ENCODE measurements around the gene ADRA1B. TPM values are rescaled to one million over a fixed set of nuclear protein-coding genes. Genes with fewer than 3 reads are reported as not detected.

Gene ADRA1B
- total and polyA plus RNA-seq, 2 of the 8 experiments (the other 6 are each of a cell fraction or from before 2014, with no cell fraction given) = not detected

GRCh38 chr5:159908591-159908940 lies 7.7 kb upstream of the ADRA1B start (continued):
- no peak for TF ChIP-seq TAF7 (optimal IDR thresholded peaks at IDR 0.05; ENCODE audit: borderline replicate concordance, low read depth, low read length)
- TF ChIP-seq NRF1 (IDR thresholded peaks at IDR 0.05; ENCODE audit: low read depth, low read length) = no peak
- no peak for TF ChIP-seq BACH1 (IDR thresholded peaks at IDR 0.05; ENCODE audit: low read length)
- TF ChIP-seq E2F6 (IDR thresholded peaks at IDR 0.05) = no peak
- TF ChIP-seq CTCF (IDR thresholded peaks at IDR 0.05; ENCODE audit: control extremely low read depth in 1 of 3, insufficient read depth in 1 of 3, low read depth in 1 of 3, low read length in 3 of 3) = no peak
- no peak for TF ChIP-seq SIX5 (IDR thresholded peaks at IDR 0.05; ENCODE audit: low read depth, low read length)
